Neural crest cell (in vitro differentiated cells): ENCODE measurements around the gene AGMAT. TPM values are rescaled to one million over a fixed set of nuclear protein-coding genes. Genes with fewer than 3 reads are reported as not detected.
"Not testable (repeated sequence)": the region's sequence is repeated elsewhere in the genome, so short reads cannot be mapped to it uniquely, and the experiment has no call there.

Experiments used
- DNase-seq: peaks from one replicate; pipeline ENCODE4 v3.0.0; 2021; ENCODE audit warnings: low read depth, mixed read lengths, low spot score
- H3K27ac Mint-ChIP-seq: one replicate; pipeline ENCODE4 v1.8.0; 2021; ENCODE audit warnings: mild to moderate bottlenecking, mixed read lengths; ENCODE audit not compliant: unreplicated experiment
- H3K27me3 Mint-ChIP-seq: 2 replicates; pipeline ENCODE4 v1.8.0; 2021; ENCODE audit warnings: low read depth, mild to moderate bottlenecking, mixed read lengths
- H3K36me3 Mint-ChIP-seq: 2 replicates; pipeline ENCODE4 v1.8.0; 2021; ENCODE audit warnings: low read depth, mild to moderate bottlenecking, mixed read lengths
- H3K4me1 Mint-ChIP-seq: 2 replicates; pipeline ENCODE4 v1.8.0; 2021; ENCODE audit warnings: mixed read lengths
- H3K4me3 Mint-ChIP-seq: one replicate; pipeline ENCODE4 v1.8.0; 2021; ENCODE audit warnings: mild to moderate bottlenecking, mixed read lengths
- H3K9me3 Mint-ChIP-seq: 2 replicates; pipeline ENCODE4 v1.8.0; 2021; ENCODE audit warnings: mixed read lengths
- total RNA-seq: library from RNA; stranded (reverse); gene quantifications from 2 replicates; pipeline ENCODE4 v1.2.1, GENCODE V29; 2021
- TF ChIP-seq, protein P1 (sequence below): fragments of 200-600 bp; sonication (generic); conservative IDR thresholded peaks from 2 replicates; pipeline ENCODE4 v1.5.0; 2021; ENCODE audit warnings: antibody characterized with exemption, mild to moderate bottlenecking

AGMAT gene
- total RNA-seq, 1 donor from 2014 or later, result 1.4 TPM

DNA sequence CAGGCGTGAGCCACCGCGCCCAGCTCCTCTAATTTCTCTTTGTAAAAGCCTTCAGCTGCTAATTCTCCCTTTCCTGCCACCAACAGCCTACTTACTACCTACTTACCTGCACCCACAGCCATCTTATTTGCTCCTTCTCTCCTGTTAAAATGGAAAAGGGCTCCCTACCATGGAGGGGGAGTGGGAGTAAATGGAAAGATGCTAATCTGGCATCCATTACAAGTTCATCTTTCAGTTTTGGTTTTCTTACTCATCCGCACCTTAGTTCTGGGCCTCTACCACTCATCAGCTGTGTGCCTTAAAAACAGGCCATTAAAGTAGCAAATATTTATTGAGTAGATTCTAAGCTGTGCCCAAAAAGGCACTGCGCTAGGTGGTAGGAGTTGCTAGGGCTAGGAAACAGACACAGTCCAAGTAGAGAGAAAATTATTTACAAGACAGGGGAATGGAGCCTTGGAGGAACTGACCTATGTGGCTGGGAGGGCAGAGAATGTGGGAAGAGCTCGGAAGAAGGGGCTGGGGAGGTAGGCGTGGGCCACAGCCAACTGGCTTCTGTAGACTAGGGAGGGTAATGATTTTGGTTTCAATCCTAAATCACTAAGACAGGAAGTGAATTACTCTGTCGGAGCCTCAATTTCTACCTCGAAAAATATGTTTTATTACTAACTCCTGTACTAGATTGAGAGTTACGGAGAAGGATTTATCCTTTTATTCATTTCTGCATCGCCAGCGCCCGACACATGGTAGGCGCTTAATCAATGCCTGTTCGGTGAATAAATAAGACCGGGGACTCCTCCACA, 31.7 kb upstream of the AGMAT start:
- no peak for DNase-seq
- Mint-ChIP-seq H3K4me1 (peaks cover 27% of the 10 kb centered on the region), H3K36me3 (no peaks in the 10 kb centered on the region), H3K27me3 (no peaks in the 10 kb centered on the region), H3K27ac (peak overlapping the region; percentile 13), H3K9me3 (no peaks in the 10 kb centered on the region), H3K4me3 (peak overlapping the region; percentile 94)
- TF ChIP-seq, protein P1, sequence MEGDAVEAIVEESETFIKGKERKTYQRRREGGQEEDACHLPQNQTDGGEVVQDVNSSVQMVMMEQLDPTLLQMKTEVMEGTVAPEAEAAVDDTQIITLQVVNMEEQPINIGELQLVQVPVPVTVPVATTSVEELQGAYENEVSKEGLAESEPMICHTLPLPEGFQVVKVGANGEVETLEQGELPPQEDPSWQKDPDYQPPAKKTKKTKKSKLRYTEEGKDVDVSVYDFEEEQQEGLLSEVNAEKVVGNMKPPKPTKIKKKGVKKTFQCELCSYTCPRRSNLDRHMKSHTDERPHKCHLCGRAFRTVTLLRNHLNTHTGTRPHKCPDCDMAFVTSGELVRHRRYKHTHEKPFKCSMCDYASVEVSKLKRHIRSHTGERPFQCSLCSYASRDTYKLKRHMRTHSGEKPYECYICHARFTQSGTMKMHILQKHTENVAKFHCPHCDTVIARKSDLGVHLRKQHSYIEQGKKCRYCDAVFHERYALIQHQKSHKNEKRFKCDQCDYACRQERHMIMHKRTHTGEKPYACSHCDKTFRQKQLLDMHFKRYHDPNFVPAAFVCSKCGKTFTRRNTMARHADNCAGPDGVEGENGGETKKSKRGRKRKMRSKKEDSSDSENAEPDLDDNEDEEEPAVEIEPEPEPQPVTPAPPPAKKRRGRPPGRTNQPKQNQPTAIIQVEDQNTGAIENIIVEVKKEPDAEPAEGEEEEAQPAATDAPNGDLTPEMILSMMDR, result no peak

DNA sequence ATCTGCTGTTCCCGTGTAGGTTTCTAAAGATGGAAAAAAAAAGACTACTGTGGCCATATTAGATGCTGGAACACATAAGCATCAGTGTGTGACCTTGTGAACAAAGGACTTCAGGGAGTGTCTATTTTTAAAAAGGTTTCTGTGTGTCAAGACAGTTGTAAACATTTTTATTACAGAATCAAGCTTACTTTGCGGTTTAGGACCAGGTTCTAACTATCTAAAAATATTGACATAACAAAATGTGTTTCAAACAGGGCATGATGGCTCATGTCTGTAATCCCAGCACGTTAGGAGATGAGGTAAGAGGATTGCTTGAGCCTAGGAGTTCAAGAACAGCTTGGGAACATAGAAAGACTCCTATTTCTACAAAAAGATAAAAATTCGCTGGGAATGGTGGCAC, 25.3 kb upstream of the AGMAT start:
- TF ChIP-seq, protein P1, result no peak
- no peak overlapping the region for H3K4me3 Mint-ChIP-seq
- peaks cover 11% of the 10 kb centered on the region for H3K27me3 Mint-ChIP-seq
- no peaks in the 10 kb centered on the region for H3K36me3 Mint-ChIP-seq
- H3K4me1 Mint-ChIP-seq, result no peaks in the 10 kb centered on the region
- H3K9me3 Mint-ChIP-seq, result no peaks in the 10 kb centered on the region
- H3K27ac Mint-ChIP-seq, result no peak overlapping the region
- DNase-seq, result no peak

DNA sequence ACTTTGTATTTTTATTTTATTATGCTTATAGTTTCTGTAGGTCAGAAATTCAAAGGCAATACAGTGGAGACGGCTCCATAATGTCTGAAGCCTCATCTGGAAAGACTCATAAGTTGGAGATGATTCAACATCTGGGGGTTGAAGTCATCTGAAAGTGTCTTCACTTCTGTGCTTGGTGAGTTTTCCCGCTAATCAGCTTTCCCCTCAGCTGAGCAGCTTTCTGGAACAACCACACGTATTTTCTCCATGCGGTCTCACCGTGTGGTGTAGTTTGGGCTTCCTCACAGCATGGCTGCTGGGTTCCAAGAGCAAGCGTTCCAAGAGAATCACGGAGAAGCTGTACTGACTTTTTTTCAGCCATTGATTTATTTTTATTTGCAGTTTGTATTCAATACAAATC, 24.8 kb upstream of the AGMAT start:
- Mint-ChIP-seq H3K4me3 (no peak overlapping the region), H3K27ac (no peak overlapping the region), H3K9me3 (no peaks in the 10 kb centered on the region), H3K36me3 (no peaks in the 10 kb centered on the region), H3K4me1 (no peaks in the 10 kb centered on the region), H3K27me3 (peaks cover 11% of the 10 kb centered on the region)
- no peak for DNase-seq
- TF ChIP-seq, protein P1, result no peak

DNA sequence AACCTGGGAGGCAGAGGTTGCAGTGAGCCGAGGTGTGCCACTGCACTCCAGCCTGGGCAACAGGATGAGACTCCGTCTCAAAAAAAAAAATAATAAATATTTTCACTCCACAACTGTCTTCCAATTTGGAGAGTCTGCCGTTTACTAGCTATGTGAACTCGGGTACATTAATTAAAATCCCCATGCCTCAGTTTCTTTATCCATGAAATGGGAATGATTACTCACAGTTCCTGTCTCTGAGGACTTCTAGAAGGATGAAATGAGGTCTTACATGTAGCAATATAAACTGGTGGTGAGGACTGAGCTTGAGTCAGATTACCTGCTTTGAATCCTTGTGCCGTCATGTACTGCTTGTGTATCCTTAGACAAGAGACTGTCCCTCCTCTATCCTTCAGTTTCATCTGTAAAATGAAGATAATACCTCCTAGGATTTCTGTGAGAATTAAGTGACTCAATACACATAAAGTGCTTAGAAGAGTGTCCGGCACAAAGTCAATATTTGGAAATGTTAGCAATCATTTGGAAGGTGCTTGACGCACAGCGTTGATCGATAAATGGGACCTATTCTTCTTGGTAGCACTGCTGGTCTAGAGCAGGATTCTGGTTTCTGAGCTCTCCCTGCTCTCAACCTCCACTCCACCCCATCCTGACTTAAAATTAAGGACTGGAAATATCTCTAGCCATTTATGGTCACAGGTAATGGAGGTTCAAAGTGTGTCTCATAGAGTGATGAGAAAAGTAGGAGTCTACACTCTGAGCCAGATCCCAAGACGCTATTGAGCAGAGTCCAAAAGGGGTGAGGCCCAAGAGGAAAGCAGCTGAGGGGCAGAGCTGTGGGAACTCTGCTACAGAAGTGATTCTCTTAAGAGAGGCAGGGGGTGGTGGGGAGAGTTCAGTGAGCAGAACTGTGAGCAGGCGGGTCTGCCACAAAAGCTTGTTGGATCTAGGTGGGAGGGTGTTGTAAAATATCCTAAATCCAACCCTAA, 20.8 kb upstream of the AGMAT start:
- no peak for DNase-seq
- H3K4me3 Mint-ChIP-seq, result no peak overlapping the region
- H3K4me1 Mint-ChIP-seq, result peaks cover 14% of the 10 kb centered on the region
- H3K27ac Mint-ChIP-seq, result no peak overlapping the region
- H3K36me3 Mint-ChIP-seq, result no peaks in the 10 kb centered on the region
- peaks cover 12% of the 10 kb centered on the region for H3K27me3 Mint-ChIP-seq
- H3K9me3 Mint-ChIP-seq, result peaks cover 2% of the 10 kb centered on the region
- TF ChIP-seq, protein P1, result no peak

DNA sequence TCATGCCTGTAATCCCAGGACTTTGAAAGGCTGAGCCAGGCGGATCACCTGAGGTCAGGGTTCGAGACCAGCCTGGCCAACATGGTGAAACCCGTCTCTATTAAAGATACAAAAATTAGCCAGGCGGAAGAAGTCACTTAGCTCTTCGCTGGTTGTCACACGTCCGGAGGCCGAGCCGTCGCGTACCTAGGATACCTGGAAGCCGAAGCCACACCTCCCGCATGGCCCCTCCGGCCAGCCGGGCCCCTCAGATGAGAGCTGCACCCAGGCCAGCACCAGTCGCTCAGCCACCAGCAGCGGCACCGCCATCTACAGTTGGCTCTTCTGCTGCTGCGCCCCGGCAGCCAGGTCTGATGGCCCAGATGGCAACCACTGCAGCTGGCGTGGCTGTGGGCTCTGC, 19.5 kb upstream of the AGMAT start:
- not testable (repeated sequence) for H3K36me3 Mint-ChIP-seq, H3K27ac Mint-ChIP-seq, H3K9me3 Mint-ChIP-seq, DNase-seq
- Mint-ChIP-seq H3K4me3 (peak overlapping the region; percentile 81), H3K27me3 (peaks cover 12% of the 10 kb centered on the region), H3K4me1 (peaks cover 14% of the 10 kb centered on the region)

DNA sequence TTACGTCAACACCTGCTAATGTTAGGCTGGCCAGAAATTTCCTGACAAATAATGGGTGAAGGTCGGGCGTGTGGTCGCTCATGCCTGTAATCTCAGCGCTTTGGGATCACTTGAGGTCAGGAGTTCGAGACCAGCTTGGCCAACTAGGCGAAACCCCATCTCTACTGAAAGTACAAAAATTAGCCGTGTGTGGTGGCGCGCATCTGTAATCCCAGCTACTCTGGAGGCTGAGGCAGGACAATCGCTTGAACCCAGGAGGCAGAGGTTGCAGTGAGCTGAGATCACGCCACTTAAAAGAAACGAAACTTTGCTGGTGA, 19.1 kb upstream of the AGMAT start:
- DNase-seq, H3K9me3 Mint-ChIP-seq, H3K36me3 Mint-ChIP-seq: not testable (repeated sequence)
- H3K4me1 Mint-ChIP-seq, result peaks cover 14% of the 10 kb centered on the region
- peak overlapping the region; percentile 27 for H3K27ac Mint-ChIP-seq
- peak overlapping the region; percentile 81 for H3K4me3 Mint-ChIP-seq
- peaks cover 12% of the 10 kb centered on the region for H3K27me3 Mint-ChIP-seq
